NCI-H1105 (cell line): ENCODE data around the gene MRPL24.
A peak's percentile ranks its signal among the peaks of the same experiment; 100 is the strongest.
"Not testable (repeated sequence)": the region's sequence is repeated elsewhere in the genome, so short reads cannot be mapped to it uniquely, and the experiment has no call there.

ENCODE experiments used
- DNase-seq: peaks from one replicate; lab custom pipeline; 2025; lab: John Stamatoyannopoulos, UW

Gene MRPL24

GRCh38 chr1:156740741-156741480, at the start of gene MRPL24:
Gene MRPL24, minus strand, starts transcription at chr1:156741088. Its CDS starts 2,384 bp downstream, at chr1:156738704.
- peak; percentile 99 for DNase-seq

- no peak for DNase-seq
Observed at GRCh38 chr1:156789621-156790318, 48.9 kb upstream of the MRPL24 start.

GRCh38 chr1:156788136-156788535, 47.2 kb upstream of the MRPL24 start:
- DNase-seq, result no peak

GRCh38 chr1:156786640-156787039, 45.8 kb upstream of the MRPL24 start:
- DNase-seq, result no peak

- DNase-seq, result no peak
Observed at GRCh38 chr1:156785458-156785857, 44.6 kb upstream of the MRPL24 start.

GRCh38 chr1:156781585-156782186, 40.8 kb upstream of the MRPL24 start:
- DNase-seq, result no peak

GRCh38 chr1:156777573-156777972, 36.7 kb upstream of the MRPL24 start:
- no peak for DNase-seq

GRCh38 chr1:156776942-156777341, 36.1 kb upstream of the MRPL24 start:
- DNase-seq, result no peak

- no peak for DNase-seq
Observed at GRCh38 chr1:156775799-156776198, 34.9 kb upstream of the MRPL24 start.

- no peak for DNase-seq
Observed at GRCh38 chr1:156773607-156774006, 32.7 kb upstream of the MRPL24 start.

GRCh38 chr1:156772728-156773497, 32.0 kb upstream of the MRPL24 start:
- DNase-seq, result no peak

- DNase-seq, result no peak
Observed at GRCh38 chr1:156772222-156772621, 31.3 kb upstream of the MRPL24 start.

GRCh38 chr1:156768610-156769295, 27.9 kb upstream of the MRPL24 start:
- no peak for DNase-seq

- no peak for DNase-seq
Observed at GRCh38 chr1:156767879-156768604, 27.2 kb upstream of the MRPL24 start.

- peak; percentile 99 for DNase-seq
Observed at GRCh38 chr1:156767101-156767878, 26.4 kb upstream of the MRPL24 start, which contains the start of gene PRCC. Gene PRCC, plus strand, starts transcription at chr1:156767535. Its CDS starts 237 bp downstream, at chr1:156767772.

GRCh38 chr1:156766298-156767100, 25.6 kb upstream of the MRPL24 start:
- DNase-seq, result no peak

GRCh38 chr1:156765666-156766065, 24.8 kb upstream of the MRPL24 start:
- no peak for DNase-seq

GRCh38 chr1:156765136-156765535, 24.2 kb upstream of the MRPL24 start:
- not testable (repeated sequence) for DNase-seq

- no peak for DNase-seq
Observed at GRCh38 chr1:156760796-156761104, 19.9 kb upstream of the MRPL24 start.
